Cardiac muscle cell (in vitro differentiated cells and primary cell): ENCODE data around the gene CLDN34. TPM values are rescaled to one million over a fixed set of nuclear protein-coding genes. Genes with fewer than 3 reads are reported as not detected.

Experiments used
- DNase-seq, 2 donors: peaks; one replicate each; pipeline versions ENCODE4 v3.0.0 to v3.0.0-alpha.2; 2010 to 2017; ENCODE audit warnings: low read depth in 1 of 2, low spot score in 1 of 2
- H3K27ac ChIP-seq: fragments of 200-600 bp; sonication (generic); 2 replicates; pipeline ENCODE4 v1.5.1; 2016
- H3K27me3 ChIP-seq: fragments of 200-600 bp; sonication (generic); 2 replicates; pipeline ENCODE4 v1.6.0; 2016; ENCODE audit warnings: control low read depth
- H3K36me3 ChIP-seq: fragments of 200-600 bp; sonication (generic); 2 replicates; pipeline ENCODE4 v1.5.1; 2016; ENCODE audit warnings: control low read depth
- H3K4me1 ChIP-seq: fragments of 200-600 bp; sonication (generic); 2 replicates; pipeline ENCODE4 v1.8.1; 2017; ENCODE audit warnings: low read depth, mild to moderate bottlenecking, mixed run types
- H3K4me3 ChIP-seq: fragments of 200-600 bp; sonication (generic); 2 replicates; pipeline ENCODE4 v1.5.1; 2016; ENCODE audit warnings: mild to moderate bottlenecking
- H3K9me3 ChIP-seq: fragments of 200-600 bp; sonication (generic); 2 replicates; pipeline ENCODE4 v1.5.1; 2017; ENCODE audit warnings: low read depth, mild to moderate bottlenecking, control low read depth
- polyA plus RNA-seq: library from polyadenylated mRNA; unstranded; fragments of >200 nt; fragmentation: Nextera tagmentation; extraction: Ambion mirVana; gene quantifications from 2 replicates; pipeline ENCODE4 v1.2.1, GENCODE V29; 2016
- total RNA-seq: library from RNA; depleted of rRNA; stranded (reverse); fragments of >200 nt; gene quantifications from 2 replicates; pipeline ENCODE4 v1.2.3, GENCODE V29; 2016
- TF ChIP-seq, protein P1 (sequence below): IDR thresholded peaks from 2 replicates; pipeline ENCODE4 v1.5.1; 2012; ENCODE audit warnings: low read depth, mild to moderate bottlenecking, low read length

Gene CLDN34
- total and polyA plus RNA-seq, 2 experiments from 2014 or later: not detected

DNA sequence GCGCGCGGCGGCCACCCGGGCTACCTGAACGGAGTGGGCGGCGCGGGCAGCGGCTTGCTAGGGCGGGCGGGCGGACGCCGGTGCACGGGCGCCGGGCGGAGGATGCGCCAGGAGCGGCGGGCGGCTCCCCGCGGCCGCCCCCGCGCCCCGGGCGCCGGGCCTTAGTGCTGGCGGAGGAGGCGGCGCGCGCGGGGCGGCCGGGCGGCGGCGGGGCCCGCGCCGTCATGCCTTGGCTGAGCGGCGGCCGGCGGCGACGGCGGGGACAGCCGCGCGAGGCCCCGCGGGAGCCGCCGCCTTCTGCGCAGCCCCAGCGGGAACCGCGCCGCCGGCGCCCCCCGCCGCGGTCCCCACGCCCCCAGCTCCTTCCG, 48.2 kb downstream of the CLDN34 start:
- H3K27me3 ChIP-seq: no peaks in the 10 kb centered on the region
- peak overlapping the region; percentile 87 for H3K27ac ChIP-seq
- TF ChIP-seq, protein P1, sequence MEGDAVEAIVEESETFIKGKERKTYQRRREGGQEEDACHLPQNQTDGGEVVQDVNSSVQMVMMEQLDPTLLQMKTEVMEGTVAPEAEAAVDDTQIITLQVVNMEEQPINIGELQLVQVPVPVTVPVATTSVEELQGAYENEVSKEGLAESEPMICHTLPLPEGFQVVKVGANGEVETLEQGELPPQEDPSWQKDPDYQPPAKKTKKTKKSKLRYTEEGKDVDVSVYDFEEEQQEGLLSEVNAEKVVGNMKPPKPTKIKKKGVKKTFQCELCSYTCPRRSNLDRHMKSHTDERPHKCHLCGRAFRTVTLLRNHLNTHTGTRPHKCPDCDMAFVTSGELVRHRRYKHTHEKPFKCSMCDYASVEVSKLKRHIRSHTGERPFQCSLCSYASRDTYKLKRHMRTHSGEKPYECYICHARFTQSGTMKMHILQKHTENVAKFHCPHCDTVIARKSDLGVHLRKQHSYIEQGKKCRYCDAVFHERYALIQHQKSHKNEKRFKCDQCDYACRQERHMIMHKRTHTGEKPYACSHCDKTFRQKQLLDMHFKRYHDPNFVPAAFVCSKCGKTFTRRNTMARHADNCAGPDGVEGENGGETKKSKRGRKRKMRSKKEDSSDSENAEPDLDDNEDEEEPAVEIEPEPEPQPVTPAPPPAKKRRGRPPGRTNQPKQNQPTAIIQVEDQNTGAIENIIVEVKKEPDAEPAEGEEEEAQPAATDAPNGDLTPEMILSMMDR: no peak
- H3K4me3 ChIP-seq: peak overlapping the region; percentile 56
- no peaks in the 10 kb centered on the region for H3K4me1 ChIP-seq
- no peaks in the 10 kb centered on the region for H3K36me3 ChIP-seq
- DNase-seq: no peak
- H3K9me3 ChIP-seq: no peaks in the 10 kb centered on the region

DNA sequence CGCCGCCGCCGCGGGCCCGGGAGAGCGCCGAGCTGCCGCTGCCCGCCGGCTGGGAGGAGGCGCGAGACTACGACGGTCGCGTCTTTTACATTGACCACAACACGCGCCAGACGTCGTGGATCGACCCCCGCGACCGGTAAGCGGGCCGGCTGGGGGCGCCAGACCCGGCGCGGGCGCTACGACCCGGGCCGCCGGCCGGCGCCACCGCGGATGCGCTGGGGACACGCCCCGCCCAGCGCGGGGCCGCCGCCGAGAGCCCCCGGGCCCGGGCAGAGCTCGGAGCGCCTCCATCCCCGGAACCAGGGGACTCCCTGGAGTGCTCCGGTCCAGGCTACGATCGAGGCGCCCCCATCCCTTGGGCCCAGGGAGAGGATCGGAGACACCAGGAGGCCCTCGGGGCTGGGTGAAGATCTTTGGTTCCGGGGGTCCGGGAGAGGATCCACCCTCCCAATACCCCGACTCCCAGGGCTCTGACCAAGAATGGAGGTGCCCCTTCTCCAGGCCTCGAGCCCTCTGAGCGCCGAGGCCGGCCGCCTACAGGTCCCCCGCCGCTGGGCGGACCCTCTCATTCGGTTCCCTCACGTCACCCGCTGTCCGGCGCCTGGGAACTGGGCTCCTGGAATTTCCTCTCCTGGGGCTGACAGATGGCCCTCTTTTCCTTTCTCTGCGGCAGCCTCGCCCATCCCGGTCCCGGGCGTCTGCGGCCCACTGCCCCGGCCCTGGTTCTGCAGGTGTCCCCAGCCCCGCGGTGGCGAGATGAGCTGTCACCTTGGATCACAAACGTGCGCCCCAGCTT, 48.8 kb downstream of the CLDN34 start:
- peak overlapping the region; percentile 56 for H3K4me3 ChIP-seq
- H3K27me3 ChIP-seq: no peaks in the 10 kb centered on the region
- peak; percentile 42 to 67 for DNase-seq
- H3K27ac ChIP-seq: peak overlapping the region; percentile 87
- no peaks in the 10 kb centered on the region for H3K36me3 ChIP-seq
- no peaks in the 10 kb centered on the region for H3K4me1 ChIP-seq
- H3K9me3 ChIP-seq: no peaks in the 10 kb centered on the region
- TF ChIP-seq, protein P1: no peak

GRCh38 chrX:10016519-10017132, 49.5 kb downstream of the CLDN34 start:
- H3K9me3 ChIP-seq: no peaks in the 10 kb centered on the region
- H3K27ac ChIP-seq: peak overlapping the region; percentile 87
- peak in 1 of 2 donors; percentile 22 for DNase-seq
- peak overlapping the region; percentile 56 for H3K4me3 ChIP-seq
- H3K36me3 ChIP-seq: no peaks in the 10 kb centered on the region
- H3K27me3 ChIP-seq: no peaks in the 10 kb centered on the region
- H3K4me1 ChIP-seq: no peaks in the 10 kb centered on the region
- TF ChIP-seq, protein P1: no peak

- Histone ChIP-seq H3K4me1 (no peaks in the 10 kb centered on the region), H3K9me3 (no peaks in the 10 kb centered on the region), H3K27me3 (no peaks in the 10 kb centered on the region), H3K4me3 (no peak overlapping the region), H3K36me3 (no peaks in the 10 kb centered on the region), H3K27ac (peak overlapping the region; percentile 87)
- TF ChIP-seq, protein P1: no peak
- peak; percentile 58 to 69 for DNase-seq
Measured at GRCh38 chrX:10017872-10018271, 50.7 kb downstream of the CLDN34 start.

Other genes with a start within 250 kb of the CLDN34 start
- 4.5 and 6.3 TPM in 2 replicates for gene GPR143, start 201.5 kb upstream of the CLDN34 start, total RNA-seq
- gene GPR143, start 201.5 kb upstream of the CLDN34 start, polyA plus RNA-seq: 7.1 and 12.8 TPM in 2 replicates
- 32.9 and 36.0 TPM in 2 replicates for gene SHROOM2, start 180.9 kb upstream of the CLDN34 start, total RNA-seq
- gene SHROOM2, start 180.9 kb upstream of the CLDN34 start, polyA plus RNA-seq: 9.0 and 14.8 TPM in 2 replicates
- gene CLCN4, start 189.6 kb downstream of the CLDN34 start, total RNA-seq: 15.2 and 18.2 TPM in 2 replicates
- 5.4 and 7.8 TPM in 2 replicates for gene CLCN4, start 189.6 kb downstream of the CLDN34 start, polyA plus RNA-seq